IPS DF 6.9 (cell line): Measurements from ENCODE around the gene PANK1.

Experiments
- DNase-seq: peaks from one replicate; pipeline ENCODE4 v3.0.0-alpha.2; 2013; ENCODE audit warnings: low read depth, low spot score
- H3K27ac ChIP-seq: one replicate; pipeline ENCODE4 v1.5.1; 2013; ENCODE audit warnings: low read length, control low read depth
- H3K27me3 ChIP-seq: 2 replicates; pipeline ENCODE4 v1.6.1; 2013; ENCODE audit warnings: mild to moderate bottlenecking, low read length; ENCODE audit not compliant: control insufficient read depth, insufficient read depth
- H3K36me3 ChIP-seq: 2 replicates; pipeline ENCODE4 v1.6.1; 2013; ENCODE audit warnings: low read length; ENCODE audit not compliant: control insufficient read depth, insufficient read depth
- H3K4me1 ChIP-seq: 2 replicates; pipeline ENCODE4 v1.6.1; 2013; ENCODE audit warnings: low read length; ENCODE audit not compliant: control insufficient read depth, insufficient read depth
- H3K4me3 ChIP-seq: 2 replicates; pipeline ENCODE4 v1.5.1; 2013; ENCODE audit warnings: mild to moderate bottlenecking, low read length
- H3K9me3 ChIP-seq: 2 replicates; pipeline ENCODE4 v1.6.1; 2013; ENCODE audit warnings: low read length, inconsistent platforms; ENCODE audit not compliant: control insufficient read depth, insufficient read depth
- WGBS: extraction: QIAGEN DNeasy Blood & Tissue Kit; methylation state at CpG from one replicate; pipeline ENCODE4 v1.1.7; 2013; ENCODE audit warnings: mixed read lengths, missing lambda C conversion rate; ENCODE audit not compliant: insufficient read length, insufficient coverage; 5-methylcytosine and 5-hydroxymethylcytosine counted together

The PANK1 gene

DNA sequence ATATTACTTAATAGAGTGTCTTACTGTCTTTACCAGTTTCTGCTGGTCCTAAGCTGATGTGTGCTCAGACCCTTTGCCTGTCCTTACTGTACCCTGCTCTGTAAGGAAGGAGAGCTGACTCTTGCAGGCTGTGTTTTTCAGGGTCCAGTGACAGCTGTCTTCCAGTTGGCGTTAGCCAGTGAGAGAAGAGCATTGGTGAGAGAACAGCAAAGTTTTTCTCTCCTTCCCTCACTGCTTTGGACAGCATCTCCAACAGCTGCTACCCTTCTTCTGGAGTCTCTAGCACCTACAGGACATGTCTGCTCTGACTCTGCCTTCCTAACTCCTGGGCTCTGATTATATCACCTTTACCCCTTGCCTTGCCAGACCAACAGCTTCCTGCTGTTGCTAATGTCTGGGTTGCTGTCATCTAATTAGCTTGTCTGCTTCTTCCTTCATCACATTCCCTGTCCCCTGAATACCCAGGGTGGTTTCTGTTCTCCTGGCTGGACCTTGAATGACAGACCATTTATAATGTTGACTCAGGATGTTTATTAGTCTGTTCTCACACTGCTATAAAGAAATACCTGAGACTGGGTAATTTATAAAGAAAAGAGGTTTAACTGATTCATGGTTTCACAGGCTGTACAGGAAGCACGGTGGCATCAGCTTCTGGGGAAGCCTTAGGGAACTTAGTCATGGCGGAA lies 23.5 kb upstream of the PANK1 start:
- Histone ChIP-seq H3K27ac (no peak overlapping the region), H3K36me3 (no peaks in the 10 kb centered on the region), H3K27me3 (no peaks in the 10 kb centered on the region), H3K9me3 (no peaks in the 10 kb centered on the region), H3K4me1 (no peaks in the 10 kb centered on the region), H3K4me3 (no peak overlapping the region)
- DNase-seq = no peak
- no CpG with 5 or more reads among the region's 3 CpGs for WGBS

DNA sequence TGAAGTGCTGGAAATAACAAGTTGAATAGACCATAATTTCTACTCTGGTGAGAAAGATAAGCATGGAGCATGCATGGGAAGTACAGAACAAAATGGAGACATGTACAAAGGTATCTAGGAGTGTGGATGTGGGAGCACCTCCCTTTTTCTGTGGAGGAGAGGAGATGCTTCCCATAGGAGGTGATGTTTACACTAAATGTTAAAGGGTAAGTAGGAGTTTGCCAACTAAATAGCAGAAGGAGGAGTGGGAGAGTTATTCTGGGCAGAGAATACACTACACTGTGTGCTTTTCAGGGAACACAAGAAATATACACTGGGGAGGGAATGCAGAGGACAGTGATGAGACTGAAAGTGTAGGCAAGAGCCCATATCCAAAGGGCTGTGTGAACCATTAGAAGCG lies 21.1 kb upstream of the PANK1 start:
- no peaks in the 10 kb centered on the region for H3K9me3 ChIP-seq
- H3K36me3 ChIP-seq = no peaks in the 10 kb centered on the region
- H3K27me3 ChIP-seq = no peaks in the 10 kb centered on the region
- no CpG with 5 or more reads among the region's 1 CpG for WGBS
- H3K4me1 ChIP-seq = no peaks in the 10 kb centered on the region
- DNase-seq = no peak
- H3K27ac ChIP-seq = no peak overlapping the region
- no peak overlapping the region for H3K4me3 ChIP-seq

DNA sequence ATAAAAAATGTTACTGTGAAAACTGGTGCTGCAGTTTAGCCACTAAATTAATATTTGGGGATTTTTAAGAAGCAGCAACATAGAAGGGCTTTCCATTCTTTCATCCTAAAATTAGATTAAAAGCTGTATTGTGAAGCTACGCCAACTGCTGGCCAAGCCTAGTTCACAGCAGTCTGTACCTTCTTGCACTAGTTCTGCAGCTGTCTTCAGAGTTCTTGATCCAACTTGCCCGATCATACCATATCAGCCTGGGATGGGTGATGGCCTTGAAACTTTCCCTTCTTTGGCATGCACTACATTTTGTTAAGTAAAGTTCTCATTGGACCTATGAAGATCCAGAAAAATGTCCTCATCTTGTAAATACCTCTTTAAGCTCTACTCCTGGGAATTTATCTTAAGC lies 20.3 kb upstream of the PANK1 start:
- no peak for DNase-seq
- Histone ChIP-seq H3K4me1 (no peaks in the 10 kb centered on the region), H3K9me3 (no peaks in the 10 kb centered on the region), H3K36me3 (no peaks in the 10 kb centered on the region), H3K27ac (no peak overlapping the region), H3K27me3 (no peaks in the 10 kb centered on the region), H3K4me3 (no peak overlapping the region)
- no CpG with 5 or more reads among the region's 2 CpGs for WGBS

DNA sequence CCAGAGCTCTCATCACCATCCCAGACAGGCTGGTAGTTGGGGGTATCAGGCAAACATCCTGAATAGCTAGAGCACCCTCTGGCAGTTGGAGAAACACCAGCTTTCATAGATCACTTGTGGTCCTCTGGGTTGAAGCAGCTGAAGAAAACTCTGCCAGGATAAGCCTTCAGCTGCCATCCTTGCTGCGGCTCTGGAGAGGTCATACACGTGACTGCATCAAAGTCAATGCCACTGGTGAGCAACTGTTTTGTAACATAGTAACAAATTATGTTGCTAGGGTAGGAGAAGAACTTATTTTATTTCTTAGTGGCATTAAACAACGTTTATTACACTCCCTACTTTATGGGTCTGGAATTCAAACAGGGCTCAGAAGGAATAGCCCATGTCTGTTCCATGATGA lies 19.2 kb upstream of the PANK1 start:
- Histone ChIP-seq H3K4me3 (no peak overlapping the region), H3K27ac (no peak overlapping the region), H3K4me1 (no peaks in the 10 kb centered on the region), H3K27me3 (no peaks in the 10 kb centered on the region), H3K9me3 (no peaks in the 10 kb centered on the region), H3K36me3 (no peaks in the 10 kb centered on the region)
- WGBS = no CpG with 5 or more reads among the region's 3 CpGs
- no peak for DNase-seq

DNA sequence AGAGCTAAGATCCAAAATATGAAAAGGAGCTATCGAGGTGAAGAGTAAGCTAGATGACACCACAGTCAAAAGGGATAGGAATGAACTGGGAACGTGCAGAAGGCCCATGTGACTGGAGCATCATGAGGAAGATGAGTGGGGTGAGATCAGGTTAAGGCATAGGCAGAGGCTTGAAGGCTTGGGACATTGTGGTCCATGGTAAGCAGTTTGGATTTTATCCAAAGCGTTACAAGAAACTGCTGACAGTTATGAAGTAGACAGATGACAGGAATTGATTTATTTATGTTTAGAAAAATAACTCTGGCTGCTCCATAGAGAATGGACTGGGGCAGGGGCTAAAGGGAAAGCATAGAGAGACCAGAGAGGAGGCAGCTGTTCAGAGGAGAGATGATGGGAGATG lies 18.1 kb upstream of the PANK1 start:
- no peak overlapping the region for H3K27ac ChIP-seq
- no peaks in the 10 kb centered on the region for H3K4me1 ChIP-seq
- H3K9me3 ChIP-seq = no peaks in the 10 kb centered on the region
- no peak overlapping the region for H3K4me3 ChIP-seq
- no peaks in the 10 kb centered on the region for H3K27me3 ChIP-seq
- no CpG with 5 or more reads among the region's 3 CpGs for WGBS
- no peak for DNase-seq
- no peaks in the 10 kb centered on the region for H3K36me3 ChIP-seq

DNA sequence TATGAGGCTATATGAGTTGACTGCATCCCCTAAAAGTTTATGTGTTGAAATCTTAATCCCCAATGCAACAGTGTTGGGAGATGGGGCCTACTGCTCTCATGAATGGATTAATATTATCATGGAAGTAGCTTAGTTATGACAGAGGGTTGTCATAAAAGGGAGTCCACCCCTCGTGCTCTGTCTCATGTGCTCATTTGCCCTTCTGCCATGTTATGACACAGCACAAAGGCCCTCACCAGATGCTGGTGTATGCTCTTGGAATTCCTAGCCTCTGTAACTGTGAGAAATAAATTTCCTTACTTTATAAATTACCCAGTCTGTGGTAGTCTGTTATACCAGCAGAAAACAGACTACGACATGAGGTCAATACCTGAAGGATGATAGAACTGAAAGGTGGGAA lies 17.6 kb upstream of the PANK1 start:
- Histone ChIP-seq H3K4me3 (no peak overlapping the region), H3K27me3 (no peaks in the 10 kb centered on the region), H3K36me3 (no peaks in the 10 kb centered on the region), H3K27ac (no peak overlapping the region), H3K4me1 (no peaks in the 10 kb centered on the region), H3K9me3 (no peaks in the 10 kb centered on the region)
- DNase-seq = no peak
- no CpG with 5 or more reads among the region's 2 CpGs for WGBS

DNA sequence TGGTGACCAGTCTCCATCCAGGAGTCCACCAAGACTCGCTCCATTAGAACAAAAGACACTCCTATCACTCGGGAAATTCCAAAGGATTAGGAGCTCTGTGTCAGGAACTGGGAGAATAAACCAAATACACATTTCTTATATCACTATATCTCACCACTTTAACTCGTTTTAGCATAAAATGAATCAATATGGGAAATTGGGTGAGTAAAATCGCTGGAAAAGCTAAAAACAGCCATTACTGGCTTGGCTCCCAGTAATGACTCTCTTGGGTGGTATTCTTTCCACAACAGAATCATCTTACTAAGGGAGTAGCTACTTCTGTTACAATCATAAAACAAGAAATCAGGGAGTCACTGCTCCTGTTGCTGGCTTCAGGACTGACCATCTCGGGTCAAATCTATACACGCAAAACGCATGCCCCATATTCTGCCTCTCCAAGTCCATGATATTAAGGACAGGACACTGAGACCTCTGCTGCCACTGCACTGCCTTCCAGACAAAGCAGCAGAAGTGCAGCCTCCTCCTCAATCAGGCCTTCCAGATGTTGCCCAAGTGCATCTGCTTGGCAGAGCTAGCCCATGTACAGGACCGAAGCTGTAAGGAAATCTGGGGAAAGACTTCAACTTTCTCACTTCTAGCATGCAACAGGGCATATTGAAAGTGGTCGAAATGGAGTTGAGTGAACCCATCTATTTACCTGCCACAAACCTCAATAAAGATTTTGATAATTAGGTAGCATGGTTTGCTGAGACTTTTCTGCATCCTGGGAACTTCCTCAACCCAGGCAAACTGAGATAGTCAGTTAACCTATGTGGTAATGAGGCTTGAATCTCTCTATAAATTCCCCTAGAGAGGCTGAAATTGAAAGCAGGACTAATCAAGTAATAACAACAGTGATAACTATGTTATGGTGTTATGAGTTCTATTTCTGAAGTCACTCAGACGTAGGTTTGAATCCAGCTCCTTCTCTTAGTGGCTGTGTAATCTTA lies 14.4 kb upstream of the PANK1 start:
- no peaks in the 10 kb centered on the region for H3K36me3 ChIP-seq
- DNase-seq = no peak
- H3K4me1 ChIP-seq = no peaks in the 10 kb centered on the region
- H3K4me3 ChIP-seq = no peak overlapping the region
- H3K9me3 ChIP-seq = no peaks in the 10 kb centered on the region
- no peak overlapping the region for H3K27ac ChIP-seq
- WGBS = no CpG with 5 or more reads among the region's 10 CpGs
- H3K27me3 ChIP-seq = no peaks in the 10 kb centered on the region

DNA sequence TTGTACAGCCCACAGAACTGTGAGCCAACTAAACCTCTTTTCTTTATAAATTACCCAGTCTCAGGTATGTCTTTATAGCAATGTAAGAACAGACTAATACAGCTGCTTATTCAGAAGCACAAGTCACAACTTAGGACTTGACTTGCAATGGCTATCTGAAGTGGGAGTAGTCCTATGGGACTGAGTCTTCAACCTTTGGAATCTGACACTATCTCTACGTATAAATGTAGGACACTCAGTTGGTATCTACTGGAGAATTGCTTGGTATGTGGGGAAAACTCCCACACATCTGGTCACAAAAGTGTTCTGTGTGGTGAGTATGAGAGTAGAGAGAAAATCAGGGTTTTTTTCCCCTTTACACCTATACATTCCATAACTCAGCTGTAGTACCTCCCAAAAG lies 12.3 kb upstream of the PANK1 start:
- Histone ChIP-seq H3K27ac (no peak overlapping the region), H3K36me3 (no peaks in the 10 kb centered on the region), H3K4me3 (no peak overlapping the region), H3K9me3 (no peaks in the 10 kb centered on the region), H3K4me1 (no peaks in the 10 kb centered on the region), H3K27me3 (no peaks in the 10 kb centered on the region)
- no CpG with 5 or more reads among the region's 1 CpG for WGBS
- DNase-seq = no peak

DNA sequence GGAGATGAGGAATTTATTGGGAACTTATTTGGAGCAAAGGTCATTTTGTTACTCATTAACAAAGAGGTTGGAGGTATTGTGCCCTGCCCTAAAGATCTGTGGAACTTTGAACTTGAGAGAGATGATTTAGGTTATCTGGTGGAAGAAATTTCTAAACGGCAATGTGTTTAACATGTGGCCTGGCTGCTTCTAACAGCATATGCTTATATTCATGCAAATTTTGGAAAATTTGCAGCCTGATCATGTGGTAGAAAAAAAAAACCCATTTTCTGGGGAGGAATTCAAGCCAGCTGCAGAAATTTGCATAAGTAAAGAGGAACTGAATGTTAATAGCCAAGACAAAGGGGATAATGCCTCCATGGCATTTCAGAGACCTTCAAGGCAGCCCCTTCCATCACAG lies 10.7 kb upstream of the PANK1 start:
- no peak overlapping the region for H3K4me3 ChIP-seq
- H3K36me3 ChIP-seq = no peaks in the 10 kb centered on the region
- H3K9me3 ChIP-seq = no peaks in the 10 kb centered on the region
- no CpG with 5 or more reads among the region's 1 CpG for WGBS
- H3K27ac ChIP-seq = no peak overlapping the region
- DNase-seq = no peak
- H3K27me3 ChIP-seq = no peaks in the 10 kb centered on the region
- H3K4me1 ChIP-seq = no peaks in the 10 kb centered on the region

DNA sequence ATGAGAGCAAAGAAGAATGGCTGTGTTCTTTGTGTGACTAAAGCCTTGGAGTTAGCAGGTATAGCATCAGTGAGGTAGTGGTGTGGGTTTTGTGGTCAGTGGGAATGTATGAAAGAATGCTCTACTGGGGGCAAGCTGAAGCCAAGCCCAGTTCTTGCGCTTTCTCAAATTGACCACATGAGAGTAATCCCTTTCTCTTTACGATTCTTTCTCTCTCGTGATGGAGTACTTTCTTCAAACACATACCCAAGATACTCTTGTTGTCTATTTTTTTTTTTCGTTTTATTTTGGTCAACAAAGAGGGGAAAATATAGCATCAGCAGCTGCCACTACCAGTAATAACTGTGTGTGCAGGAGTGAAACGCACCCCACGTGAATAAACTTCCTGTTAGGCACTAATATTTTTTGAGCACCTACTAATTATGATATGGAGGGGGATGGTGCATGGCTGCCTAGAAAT lies 8.4 kb upstream of the PANK1 start:
- DNase-seq = no peak
- Histone ChIP-seq H3K9me3 (no peaks in the 10 kb centered on the region), H3K4me3 (no peak overlapping the region), H3K27me3 (no peaks in the 10 kb centered on the region), H3K4me1 (no peaks in the 10 kb centered on the region), H3K27ac (no peak overlapping the region), H3K36me3 (no peaks in the 10 kb centered on the region)
- no CpG with 5 or more reads among the region's 6 CpGs for WGBS
